HCEC 1CT (cell line): Measurements from ENCODE around the gene LYSMD4.
A peak's percentile ranks its signal among the peaks of the same experiment; 100 is the strongest.

Experiments
- DNase-seq: peaks from one replicate; pipeline ENCODE4 v3.0.0-alpha.2; 2017

The LYSMD4 gene

DNA sequence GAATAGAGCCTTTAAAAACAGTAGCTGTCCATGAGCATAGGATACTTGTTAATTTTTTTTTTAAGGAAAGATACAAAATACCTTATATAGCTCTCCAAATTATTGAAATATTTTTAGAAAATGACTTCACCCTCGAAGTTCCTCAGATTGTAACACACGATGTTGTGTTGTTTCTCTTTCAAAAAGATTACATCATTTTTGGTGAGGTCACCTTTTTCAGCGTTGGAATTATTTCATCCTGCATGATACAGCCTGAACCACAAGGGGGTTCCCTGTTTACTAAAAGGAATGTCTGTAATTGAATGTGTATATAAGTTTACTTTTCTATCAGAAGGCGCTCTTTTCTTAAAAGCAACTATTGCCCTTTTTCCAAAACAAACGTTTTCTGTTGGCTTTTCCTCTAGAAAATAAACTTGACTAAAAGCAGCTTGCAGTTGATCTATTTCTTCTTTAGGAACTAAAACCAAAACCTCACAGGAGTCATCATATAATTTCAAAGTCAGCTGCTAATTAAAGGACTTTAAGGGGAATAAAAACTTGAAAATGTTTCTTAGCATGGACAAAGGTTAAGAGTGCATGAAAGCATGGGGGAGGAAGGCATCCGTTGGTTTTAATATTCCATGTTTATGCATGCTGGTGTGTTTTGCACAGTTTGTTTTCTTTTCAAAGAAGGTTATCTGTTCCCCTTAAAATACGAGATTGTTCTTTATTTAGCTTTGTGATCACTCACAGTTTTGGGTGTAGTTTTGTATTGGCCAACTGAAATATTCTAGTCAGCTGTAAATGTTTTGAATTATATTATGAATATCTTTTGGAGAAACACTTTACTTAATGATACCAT lies 29.4 kb downstream of the LYSMD4 start:
- peak; percentile 90 for DNase-seq

DNA sequence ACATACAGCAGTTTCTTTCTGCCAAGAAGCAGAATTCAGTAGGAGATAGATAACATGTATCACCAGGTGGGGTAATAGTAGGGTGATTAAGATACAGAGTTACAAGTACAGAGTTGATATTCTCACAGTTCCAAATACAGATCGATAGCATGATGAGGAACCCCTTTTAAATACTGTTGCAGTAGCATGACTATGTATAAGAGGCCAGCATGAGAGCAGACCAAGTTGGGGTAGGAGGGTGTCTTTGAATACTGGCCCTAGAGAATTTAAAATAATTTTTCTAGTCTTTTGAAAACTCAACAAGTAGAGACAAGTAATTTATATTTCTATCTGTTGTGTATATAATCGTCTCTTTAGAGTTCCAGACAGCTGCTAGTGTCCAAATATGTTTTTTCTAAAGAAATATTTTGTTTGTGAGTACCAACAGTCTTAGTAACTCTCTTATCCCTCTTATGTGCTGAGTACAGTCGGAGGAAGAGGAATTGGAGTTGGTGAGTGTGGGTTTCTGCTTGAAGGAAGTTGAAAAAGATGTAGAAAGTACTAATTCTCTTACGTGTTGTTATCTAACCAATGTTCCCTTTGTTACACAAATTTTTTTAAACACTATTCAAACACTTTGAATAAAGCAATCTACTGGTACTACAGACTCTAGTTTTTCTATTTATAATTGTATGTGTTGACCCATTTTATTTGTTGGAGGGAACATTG lies 30.2 kb downstream of the LYSMD4 start:
- DNase-seq = no peak

DNA sequence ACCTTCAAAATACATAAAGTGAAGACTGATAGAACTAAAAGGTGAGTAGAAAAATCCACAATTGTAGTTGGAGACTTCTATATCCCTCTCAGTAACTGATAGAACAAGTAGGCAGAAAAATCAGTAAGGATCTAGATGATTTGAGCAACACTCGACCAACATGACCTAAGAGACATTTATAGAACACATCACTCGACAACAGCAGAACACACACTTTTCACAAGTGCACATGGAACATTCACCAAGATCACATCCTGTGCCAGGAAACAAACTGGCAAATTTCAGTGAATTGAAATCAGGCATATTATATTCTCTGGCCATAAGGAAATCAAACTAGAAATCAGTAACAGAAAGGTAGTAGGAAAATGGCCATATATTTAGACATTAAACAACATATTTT lies 37.1 kb downstream of the LYSMD4 start:
- no peak for DNase-seq

DNA sequence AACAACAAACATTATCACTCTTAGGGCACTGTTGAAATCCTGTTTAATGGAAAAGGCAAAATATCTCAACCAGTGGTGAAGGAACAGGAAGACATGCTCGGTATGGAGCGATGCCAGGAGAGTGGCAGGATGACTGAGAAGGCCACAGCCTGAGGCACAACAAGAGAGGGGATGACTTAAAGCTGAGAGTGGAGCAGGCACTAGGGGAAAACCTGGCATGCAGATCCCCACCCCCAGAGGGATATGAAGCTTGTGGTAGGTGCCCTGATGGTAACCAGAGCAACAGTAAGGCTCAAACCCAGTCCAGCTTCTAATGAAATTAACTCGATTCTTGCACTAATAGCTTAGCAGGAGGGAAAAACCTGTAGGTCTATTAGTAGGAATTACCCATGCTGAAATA lies 40.4 kb downstream of the LYSMD4 start:
- DNase-seq = no peak

DNA sequence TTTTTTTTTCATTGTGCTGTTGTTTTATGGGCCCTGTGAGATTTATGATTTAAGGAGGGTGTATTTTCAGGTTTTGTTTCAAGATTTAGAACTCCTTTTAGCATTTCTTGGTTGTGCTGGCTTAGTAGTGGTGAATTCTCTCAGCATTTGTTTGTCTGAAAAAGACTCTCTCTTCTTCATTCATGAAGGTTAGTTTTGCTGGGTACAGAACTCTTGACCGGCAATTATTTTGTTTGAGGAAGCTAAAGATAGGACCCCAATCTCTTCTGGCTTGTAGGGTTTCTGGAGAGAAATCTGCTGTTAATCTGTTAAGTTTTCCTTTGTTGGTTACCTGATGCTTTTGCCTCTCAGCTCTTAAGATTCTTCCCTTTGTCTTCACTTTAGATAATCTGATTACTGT lies 46.9 kb downstream of the LYSMD4 start:
- no peak for DNase-seq

DNA sequence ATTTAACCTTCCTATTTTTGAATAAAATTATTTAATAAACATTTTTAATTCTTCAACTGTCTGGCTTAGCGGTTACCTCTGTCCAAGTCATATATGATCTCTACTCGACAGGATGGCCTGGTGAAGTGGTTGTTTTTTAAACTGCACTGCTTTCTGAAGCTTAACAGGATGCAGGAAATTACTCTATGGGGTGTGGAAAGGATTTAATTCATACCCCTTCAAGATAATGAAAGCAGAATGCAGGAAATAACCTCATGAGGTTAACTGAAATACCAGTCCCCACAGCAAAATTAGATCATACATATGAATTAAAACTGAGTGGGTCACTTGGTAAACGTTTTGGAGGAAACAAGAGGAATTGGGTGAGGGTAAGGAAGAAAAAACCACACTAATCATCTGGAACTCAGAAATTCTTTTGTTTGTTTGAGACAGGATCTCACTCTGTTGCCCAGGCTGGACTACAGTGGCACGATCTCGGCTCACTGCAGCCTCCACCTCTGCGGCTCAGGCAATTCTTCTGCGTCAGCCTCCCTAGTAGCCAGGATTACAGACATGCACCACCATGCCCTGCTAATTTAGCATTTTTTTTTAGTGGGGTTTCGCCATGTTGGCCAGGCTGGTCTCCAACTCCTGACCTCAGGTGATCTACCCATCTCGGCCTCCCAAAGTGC lies 50.1 kb downstream of the LYSMD4 start:
- DNase-seq = no peak

DNA sequence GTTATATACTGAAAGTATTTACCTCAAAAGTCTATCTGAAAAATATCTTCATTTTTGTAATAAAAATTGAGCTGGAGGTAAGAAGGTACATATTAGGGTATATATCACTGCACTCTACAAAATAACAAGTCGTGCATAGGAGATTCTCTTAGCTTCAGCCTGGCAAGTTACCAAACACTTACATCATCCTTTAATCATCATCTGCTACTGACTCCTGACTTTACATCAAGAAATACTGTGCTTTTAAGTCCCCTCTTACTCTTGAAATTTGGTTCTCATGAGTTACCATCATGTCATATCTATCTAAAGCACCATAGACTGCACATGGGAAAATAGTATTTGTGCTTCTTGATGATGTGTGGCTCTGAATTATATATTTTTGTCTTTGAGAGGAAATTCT lies 50.8 kb downstream of the LYSMD4 start:
- peak; percentile 67 for DNase-seq

DNA sequence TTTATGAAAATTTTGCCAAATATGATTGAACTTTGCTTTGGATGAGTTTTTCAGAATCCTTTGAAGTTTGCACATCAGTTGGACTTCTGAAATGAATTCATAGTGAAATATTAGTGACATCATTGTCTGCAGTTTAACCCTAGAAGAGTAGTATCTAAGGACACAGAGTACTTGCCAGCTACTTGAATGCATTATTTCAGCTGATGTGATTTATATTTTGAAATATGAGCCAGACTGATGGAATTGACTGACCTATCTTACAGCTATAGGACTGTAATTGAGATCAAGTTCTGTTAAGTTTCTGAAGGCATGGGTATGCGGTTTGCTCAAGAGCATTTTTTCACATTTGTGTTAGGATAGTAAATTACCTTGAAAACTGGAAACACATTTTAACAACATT lies 51.2 kb downstream of the LYSMD4 start:
- no peak for DNase-seq

DNA sequence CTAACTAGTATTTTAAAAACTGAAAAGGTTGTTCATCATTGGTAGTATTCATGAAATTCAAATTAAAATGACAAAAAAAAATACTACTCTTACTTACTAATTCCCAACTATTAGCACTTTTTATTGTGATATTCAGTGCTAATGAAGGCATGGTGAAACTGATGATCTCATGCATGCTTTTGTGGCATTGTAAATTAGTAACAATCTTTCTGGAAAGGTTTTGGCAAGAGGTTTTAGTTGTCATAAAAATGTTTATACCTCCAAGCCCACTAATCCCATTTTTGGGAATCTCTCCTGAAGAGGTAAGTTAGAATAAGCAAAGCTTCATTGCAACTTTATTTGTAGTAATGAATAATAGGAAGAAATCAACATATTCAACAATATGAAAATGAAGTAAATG lies 53.0 kb downstream of the LYSMD4 start:
- no peak for DNase-seq

DNA sequence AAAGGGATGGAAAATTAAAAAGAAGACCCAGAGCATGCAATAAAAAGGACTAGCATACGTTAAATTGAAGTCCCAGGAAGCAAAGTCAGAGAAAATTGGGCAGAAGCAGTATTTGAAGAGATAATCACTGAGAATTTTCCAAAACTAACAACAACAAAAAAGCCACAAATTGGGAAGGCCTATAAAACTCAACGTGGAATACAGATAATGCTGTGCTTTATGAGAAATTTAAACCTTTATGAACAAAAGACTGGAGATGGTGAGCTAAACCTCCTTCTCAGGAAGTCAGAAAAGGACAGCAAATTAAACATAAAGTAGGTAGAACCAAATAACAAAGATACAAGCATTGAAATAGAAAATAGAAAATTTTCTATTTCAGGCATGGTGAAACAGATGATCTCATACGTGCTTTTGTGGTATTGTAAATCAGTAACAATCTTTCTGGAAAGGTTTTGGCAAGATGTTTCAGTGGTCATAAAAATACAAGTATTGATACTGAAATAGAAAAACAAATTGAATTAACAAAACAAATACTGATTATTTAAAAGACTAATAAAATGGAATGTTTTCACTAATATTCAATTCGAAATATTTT lies 55.6 kb downstream of the LYSMD4 start:
- no peak for DNase-seq
